ENCODE results near the gene FRMD4A.

GRCh38 chr10:14330388-14331061 is at the start of gene FRMD4A:
- TF ChIP-seq CTCF (IDR thresholded peaks at IDR 0.05) (no peak), POLR2AphosphoS5 (IDR thresholded peaks at IDR 0.05) (no peak)
